IPS-NIHi7 (cell line): ENCODE measurements around the gene GLT6D1.
"Not testable (repeated sequence)": the region's sequence is repeated elsewhere in the genome, so short reads cannot be mapped to it uniquely, and the experiment has no call there.

Source experiments
- DNase-seq: peaks from one replicate; pipeline ENCODE4 v3.0.0; 2012; ENCODE audit warnings: mixed read lengths; ENCODE audit errors: extremely low spot score

Gene GLT6D1

DNA sequence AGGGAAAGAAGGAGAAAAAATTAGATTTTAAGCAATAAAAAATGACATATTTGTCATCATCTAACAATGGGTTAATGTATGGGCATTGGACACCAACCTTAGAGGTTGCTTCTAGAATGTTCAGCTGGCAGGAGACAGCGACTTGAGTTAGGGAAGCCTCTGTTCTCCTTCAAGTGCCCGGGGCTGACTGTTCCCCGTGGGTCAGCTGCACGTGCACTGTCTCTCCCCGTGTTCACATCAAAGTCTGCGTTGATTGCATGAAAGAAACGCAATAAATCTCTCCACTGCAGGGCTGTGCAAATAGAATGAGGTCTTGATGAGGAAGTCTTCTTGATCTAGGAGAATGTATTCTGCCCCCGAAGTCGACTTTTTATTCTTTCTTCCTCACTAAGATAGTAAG is at the start of gene GLT6D1:
Gene GLT6D1 (minus strand): TSS at position 345 of the 400 bp plus-strand sequence. CDS start 353 bp downstream, outside the sequence.
- DNase-seq: no peak

DNA sequence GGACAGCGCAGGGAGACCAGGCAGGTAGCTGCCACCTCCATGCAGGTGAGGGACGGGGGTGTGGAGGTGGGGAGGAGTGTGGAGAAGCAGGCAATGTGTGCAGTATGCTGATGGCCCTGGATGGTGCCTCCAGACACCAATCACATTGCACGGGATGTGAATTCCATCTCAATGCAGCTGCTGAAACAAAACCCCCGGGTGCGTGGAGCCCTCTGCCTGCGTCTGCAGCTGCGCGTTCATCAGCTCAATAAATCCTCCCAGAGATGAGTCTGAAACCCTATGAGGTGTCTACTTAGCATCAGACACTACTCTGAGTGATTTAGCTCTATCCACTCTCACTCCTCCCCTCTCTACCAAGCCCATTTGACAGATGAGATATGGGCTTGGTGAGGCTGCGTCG is 49.7 kb upstream of the GLT6D1 start:
- DNase-seq: no peak

DNA sequence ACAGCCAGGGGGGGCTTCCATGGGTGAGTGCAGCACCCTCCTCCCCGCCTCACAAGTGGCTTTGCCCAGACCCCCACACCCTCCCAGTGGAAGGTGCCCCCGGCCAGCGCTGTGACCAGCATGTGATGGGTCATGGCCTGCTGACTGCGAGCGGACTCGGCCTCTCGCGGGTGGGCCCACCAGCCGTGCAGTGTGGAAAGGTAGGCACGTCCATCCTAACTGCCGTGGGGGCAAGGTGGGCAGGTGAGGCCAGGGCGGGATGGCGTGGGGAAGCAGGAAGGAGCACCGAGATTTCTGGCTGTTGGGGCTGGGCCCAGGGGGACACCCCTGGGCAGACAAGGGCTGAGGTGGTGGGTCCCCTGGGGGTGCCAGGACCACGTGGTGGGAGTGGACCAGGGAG is 47.9 kb upstream of the GLT6D1 start:
- no peak for DNase-seq

- no peak for DNase-seq
These were observed 45.4 kb upstream of the GLT6D1 start for GRCh38 chr9:135684691-135685090.

DNA sequence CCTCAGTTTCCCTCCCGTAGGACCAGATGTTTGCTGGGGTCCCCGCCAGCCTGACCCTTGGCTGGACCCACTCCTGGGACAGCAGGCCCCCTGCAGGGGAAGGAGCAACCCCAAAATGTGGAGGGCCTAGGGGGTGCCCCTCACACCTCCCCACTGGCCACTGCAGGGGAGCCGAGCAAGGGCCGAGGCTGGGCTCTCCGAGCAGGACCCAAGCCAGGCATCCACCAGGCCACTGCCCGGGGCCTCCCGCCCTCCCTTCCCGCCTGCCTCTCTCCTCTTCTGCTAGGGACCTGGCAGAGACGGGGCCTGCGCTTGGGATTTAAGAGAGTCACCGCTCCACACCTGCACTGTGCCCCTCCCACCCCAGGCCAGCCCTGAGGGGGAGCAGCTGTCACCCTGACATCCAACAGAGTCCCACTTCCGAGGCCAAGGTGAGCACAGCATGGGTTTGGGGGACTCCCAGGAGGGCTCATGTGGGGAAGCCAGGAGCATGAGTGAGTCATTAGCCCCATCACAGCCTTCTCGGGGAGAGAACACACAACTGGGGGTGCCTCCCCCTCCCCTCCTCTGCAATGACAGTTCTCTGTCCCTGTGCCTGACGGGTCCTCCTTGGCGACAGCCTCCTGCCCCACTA is 44.2 kb upstream of the GLT6D1 start:
- no peak for DNase-seq

DNA sequence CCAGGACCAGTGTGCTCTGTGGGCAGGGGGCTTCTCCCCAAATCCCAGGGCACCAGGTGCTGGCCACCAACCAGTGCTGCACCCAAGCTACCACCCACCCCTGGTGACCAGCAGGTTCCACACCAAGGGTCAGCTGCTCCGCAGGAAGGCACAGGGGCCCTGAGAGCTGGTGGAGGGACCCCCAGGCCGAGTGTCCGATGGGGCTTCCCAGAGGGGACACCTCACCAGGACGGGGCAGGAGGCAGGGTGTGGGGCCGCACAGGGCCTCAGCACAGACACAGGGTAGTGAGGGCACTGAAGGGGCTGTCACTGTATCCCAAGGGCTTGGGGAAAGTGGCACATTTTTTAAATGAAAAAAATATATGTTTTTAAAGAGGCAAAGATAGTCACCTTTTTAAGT is 41.8 kb upstream of the GLT6D1 start:
- no peak for DNase-seq

DNA sequence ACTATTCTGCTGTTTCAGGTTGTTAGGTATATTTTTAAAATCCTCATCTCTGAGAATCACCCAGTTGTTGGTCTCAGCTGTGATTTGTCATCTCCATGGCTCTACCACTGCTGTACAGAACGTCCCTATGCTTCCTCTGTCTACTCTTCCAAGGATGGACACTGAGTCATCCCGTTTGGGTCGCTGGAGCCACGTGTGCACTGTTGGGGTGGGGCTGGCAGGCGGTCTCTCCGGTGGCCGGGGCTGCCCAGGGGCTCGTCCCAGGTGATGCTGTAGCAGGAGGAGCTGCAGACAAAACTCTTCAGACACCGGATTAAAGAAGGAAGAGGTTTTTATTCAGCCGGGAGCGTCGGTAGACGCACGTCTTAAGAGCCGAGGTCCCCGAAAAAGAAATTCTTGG is 40.7 kb upstream of the GLT6D1 start:
- DNase-seq: no peak

GRCh38 chr9:135678236-135679017 is 39.1 kb upstream of the GLT6D1 start:
- DNase-seq: no peak

GRCh38 chr9:135677641-135678168 is 38.4 kb upstream of the GLT6D1 start:
- no peak for DNase-seq

DNA sequence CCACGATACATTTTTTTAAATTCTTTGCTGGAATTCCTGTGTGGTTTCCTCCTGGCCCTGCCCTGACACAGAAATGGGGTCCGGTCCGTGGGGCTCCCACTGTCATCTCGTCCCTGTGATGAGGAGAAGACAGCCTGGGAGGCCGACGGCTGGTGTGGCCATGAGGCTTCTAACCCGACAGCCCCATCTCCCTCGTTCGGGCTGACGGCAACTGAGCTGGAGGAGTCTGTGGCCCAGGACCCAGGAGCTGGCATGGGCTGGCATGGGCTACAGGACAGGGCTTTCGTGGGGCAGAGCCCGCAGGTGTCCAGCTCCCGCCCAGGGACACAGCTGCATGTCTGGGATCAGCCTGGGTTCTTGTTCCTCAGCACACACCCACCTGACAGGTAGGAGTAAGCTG is 37.6 kb upstream of the GLT6D1 start:
- DNase-seq: no peak

DNA sequence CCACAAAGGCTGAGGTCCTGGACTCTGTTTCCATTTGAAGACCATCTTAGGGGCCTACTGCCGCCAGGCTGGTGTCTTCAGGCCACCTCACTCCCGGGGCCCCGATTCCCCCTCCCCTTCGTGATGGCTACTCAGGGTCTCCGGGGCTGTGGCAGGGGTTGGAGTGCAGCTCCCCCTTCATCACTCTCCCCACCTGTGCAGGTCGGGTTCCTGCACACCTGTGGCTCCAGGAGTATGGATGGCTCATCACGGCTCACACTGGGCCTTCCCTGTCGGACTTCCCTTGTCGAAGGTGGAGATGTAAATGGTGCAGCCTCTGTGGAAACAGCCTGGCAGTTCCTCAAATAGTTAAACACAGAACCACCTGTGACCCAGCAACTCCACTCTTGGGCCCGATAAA is 35.6 kb upstream of the GLT6D1 start:
- no peak for DNase-seq

GRCh38 chr9:135673941-135674340 is 34.6 kb upstream of the GLT6D1 start:
- DNase-seq: no peak

DNA sequence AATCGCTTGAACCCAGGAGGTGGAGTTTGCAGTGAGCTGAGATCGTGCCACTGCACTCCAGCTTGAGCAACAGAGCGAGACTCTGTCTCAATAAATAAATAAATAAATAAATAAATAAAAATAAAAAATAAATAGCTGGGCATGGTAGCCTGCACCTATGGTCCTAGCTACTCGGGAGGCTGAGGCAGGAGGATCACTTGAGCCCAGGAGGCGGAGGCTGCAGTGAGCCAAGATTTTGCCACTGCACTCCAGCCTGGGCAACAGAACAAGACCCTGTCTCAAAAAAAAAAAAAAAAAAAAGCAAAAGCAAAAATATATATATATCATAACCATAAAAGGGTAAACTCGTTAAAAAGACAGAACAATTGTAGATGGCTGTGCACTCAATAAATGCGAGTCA is 33.4 kb upstream of the GLT6D1 start:
- not testable (repeated sequence) for DNase-seq

GRCh38 chr9:135671591-135672041 is 32.3 kb upstream of the GLT6D1 start:
- DNase-seq: peak; percentile 90

DNA sequence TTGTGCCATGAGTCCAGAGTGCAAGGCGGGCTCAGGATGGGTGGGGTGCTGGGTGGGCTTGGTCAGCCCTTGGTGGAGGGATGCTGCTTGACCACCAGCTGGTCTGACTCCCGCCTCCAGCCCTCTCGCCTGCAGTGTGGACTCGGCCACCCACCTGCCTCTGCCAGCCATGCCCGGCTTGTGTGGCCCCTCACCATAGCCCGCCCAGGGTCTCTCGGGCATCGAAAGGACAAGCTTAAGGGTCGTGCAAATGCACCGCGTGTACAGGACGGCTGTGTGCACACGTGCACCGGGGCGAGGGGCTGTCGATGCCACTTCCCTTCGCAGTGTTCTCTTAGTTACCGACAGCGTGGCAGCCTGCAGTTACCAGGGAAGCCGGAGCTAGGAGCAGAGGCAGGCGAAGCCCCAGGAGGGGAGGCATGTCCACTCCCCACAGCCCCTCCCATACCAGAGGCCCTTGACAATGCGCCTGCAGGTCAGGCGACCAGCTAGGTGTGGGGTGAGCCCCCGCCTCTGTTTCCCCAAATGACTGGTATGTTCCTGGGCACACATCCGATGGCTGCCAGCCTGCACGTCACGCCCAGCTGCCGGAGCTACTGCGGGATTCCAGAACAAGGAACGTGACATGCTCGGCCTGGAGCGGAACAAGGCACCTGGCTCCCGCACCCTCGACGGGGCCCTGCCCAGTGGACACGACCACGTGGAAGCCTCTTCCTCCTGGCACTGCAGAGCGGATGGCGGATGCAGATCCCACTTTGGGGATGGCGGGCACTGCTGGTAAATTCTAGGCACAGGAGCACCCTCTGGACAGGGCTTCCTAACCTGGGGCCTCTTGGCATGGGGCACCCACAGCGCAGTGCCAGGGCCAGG is 31.6 kb upstream of the GLT6D1 start:
- DNase-seq: no peak

- DNase-seq: no peak
These were observed 30.4 kb upstream of the GLT6D1 start for GRCh38 chr9:135669616-135670285.

DNA sequence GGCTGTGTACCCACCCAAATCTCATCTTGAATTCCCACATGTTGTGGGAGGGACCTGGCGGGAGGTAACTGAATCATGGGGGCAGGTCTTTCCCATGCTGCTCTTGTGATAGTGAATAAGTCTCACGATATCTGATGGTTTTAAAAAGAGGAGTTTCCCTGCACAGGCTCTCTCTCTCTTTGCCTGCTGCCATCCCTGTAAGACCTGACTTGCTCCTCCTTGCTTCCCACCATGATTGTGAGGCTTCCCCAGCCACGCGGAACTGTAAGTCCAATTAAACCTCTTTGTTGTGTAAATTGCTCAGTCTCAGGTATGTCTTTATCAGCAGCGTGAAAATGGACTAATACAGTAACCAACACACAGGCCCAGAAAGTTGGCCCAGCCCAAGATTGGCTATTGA is 29.7 kb upstream of the GLT6D1 start:
- not testable (repeated sequence) for DNase-seq

DNA sequence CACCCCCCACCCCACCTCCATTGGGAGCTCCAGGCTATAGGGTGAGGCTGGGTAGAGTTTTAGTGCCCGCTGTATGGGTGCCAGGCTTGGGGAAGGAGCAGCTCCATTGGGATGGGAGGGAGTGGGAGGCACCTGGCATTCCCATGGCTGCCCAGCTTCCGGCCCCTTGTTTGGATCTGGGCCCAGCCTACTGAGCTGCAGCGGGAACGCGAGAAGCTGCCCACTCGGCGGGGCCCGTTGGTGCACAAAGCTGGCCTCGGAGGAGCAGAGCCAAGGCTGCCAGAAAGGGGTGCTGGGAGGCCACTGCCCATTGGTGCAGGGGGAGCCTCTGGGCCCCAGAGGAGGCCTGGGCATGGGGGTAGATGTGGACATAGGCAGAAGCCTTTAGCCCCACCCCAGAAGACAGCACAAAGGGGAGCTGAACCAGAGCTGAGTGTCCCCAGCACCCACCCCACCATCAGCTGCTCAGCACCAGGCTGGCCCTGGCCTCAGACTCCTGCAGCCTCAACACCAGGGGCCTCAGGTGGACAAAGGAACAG is 28.2 kb upstream of the GLT6D1 start:
- no peak for DNase-seq

DNA sequence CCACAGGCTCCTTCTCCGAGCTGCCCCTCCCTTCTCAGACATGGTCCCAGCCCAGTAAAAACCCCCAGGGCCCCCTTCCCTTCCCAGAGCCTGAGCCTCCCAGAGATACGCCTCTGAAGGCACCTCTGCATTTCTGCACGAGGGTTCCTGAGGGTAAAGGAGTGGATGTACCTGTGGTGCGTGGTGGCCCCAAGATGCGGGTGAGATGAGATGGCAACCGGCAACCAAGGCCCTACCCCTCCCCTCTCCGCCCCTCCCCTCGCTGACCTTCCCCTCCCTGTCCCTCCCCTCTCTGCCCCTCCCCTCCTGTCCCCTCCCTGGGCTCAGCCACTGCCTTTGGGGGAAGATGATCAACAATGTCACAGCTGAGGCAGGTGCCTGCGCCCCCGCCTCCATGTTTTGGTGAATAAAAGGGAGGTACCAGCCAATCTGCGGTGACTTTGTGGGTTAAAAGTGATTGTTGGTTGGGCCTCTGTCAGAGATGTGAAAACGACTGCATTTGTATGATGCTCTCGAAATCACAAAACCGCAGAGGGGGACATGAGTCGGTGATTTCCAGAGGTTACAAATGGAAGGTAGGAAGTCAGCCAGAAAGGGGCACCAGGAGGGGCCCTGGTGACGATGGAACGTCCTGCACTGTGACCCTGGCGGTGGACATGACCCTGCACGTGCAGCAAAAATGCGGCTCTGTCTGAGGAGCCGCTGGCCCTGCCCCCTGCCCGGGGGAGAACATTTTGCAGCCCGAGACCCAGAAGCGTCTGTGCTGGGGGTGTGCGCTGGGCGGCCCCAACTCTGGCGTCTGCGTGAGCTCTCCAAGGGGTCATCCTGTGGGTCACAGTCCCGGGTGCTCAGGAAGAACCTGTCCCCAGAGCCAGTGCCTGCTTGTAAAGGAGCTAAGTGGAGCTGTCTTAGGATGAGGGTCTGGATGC is 27.5 kb upstream of the GLT6D1 start:
- DNase-seq: no peak

- DNase-seq: no peak
These were observed 26.5 kb upstream of the GLT6D1 start for GRCh38 chr9:135665795-135666189.
